Stimulated activated CD4-positive, alpha-beta T cell treated with anti-CD3 and anti-CD28 coated beads, Interleukin-2, amount 100 ng/mL, for 48 hours (primary cell): ENCODE results near the gene TOR4A.
A peak's percentile ranks its signal among the peaks of the same experiment; 100 is the strongest.
"Not testable (repeated sequence)": the region's sequence is repeated elsewhere in the genome, so short reads cannot be mapped to it uniquely, and the experiment has no call there.

Experiments
- DNase-seq, 2 donors: peaks; one replicate each; pipeline ENCODE4 v3.0.0-alpha.2; 2020

The TOR4A gene

DNA sequence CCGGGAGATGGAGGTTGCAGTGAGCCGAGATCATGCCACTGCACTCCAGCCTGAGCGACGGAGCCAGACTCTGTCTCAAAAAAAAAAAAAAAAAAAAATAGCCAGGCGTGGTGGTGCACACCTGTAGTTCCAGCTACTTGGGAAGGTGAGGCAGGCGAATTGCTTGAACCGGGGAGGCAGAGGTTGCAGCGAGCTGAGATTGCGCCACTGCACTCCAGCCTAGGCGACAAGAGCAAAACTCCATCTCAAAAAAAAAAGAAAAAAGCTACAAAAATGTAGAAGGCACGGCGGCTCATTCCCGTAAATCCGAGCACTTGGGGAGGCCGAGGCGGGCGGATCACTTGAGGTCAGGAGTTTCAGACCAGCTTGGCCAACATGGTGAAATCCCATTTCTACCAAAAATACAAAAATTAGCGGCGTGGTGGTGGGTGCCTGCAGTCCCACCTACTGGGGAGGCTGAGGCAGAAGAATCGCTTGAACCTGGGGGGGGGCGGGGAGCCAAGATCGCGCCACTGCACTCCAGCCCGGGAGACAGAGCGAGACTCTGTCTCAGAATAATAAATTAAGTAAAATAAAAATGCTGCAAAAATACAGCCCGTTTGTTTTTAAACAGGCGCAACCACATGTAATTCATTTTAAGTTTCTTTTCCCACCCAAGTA is 37.9 kb upstream of the TOR4A start:
- DNase-seq: not testable (repeated sequence)

GRCh38 chr9:137240318-137240840 is 37.1 kb upstream of the TOR4A start:
- DNase-seq: peak; percentile 49 to 51

GRCh38 chr9:137240841-137241489 is 36.6 kb upstream of the TOR4A start, which contains the start of gene TUBB4B:
Gene TUBB4B, plus strand, starts transcription at chr9:137241287. Its CDS starts 74 bp downstream, at chr9:137241361.
- peak; percentile 92 to 93 for DNase-seq

DNA sequence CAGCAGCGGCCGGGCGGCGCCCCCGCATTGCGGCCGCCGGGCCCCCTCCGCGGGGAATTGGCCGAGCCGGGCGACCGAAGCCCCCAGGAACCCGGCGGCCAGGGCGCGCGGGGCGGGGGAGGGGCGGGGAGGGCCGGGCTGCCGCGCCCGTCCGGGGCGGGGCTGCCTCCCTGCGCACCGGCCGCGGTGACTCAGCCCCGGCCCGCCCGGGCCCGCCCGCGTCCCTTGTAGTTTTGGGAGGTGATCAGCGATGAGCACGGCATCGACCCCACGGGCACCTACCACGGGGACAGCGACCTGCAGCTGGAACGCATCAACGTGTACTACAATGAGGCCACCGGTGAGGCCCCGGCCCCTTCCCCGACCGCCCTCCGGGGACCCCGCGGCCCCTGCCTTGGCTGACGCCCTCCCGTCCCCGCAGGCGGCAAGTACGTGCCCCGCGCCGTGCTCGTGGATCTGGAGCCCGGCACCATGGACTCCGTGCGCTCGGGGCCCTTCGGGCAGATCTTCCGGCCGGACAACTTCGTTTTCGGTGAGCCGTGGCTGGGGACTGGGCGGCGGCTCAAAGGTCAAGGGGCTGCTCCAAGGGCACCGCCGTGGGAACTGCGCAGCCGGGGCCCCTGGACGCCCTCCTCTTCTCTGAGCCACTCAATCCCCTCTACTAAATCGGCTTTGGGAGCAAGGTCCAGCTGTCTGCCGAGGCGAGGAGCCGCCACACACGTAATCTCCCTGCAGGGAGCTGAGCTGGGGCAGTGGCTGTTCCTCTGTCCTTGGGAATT is 35.8 kb upstream of the TOR4A start:
- peak; percentile 52 for DNase-seq

GRCh38 chr9:137242269-137243203 is 35.0 kb upstream of the TOR4A start:
- no peak for DNase-seq

DNA sequence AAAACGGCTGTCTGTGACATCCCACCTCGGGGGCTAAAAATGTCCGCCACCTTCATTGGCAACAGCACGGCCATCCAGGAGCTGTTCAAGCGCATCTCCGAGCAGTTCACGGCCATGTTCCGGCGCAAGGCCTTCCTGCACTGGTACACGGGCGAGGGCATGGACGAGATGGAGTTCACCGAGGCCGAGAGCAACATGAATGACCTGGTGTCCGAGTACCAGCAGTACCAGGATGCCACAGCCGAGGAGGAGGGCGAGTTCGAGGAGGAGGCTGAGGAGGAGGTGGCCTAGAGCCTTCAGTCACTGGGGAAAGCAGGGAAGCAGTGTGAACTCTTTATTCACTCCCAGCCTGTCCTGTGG is 34.3 kb upstream of the TOR4A start:
- DNase-seq: not testable (repeated sequence)

DNA sequence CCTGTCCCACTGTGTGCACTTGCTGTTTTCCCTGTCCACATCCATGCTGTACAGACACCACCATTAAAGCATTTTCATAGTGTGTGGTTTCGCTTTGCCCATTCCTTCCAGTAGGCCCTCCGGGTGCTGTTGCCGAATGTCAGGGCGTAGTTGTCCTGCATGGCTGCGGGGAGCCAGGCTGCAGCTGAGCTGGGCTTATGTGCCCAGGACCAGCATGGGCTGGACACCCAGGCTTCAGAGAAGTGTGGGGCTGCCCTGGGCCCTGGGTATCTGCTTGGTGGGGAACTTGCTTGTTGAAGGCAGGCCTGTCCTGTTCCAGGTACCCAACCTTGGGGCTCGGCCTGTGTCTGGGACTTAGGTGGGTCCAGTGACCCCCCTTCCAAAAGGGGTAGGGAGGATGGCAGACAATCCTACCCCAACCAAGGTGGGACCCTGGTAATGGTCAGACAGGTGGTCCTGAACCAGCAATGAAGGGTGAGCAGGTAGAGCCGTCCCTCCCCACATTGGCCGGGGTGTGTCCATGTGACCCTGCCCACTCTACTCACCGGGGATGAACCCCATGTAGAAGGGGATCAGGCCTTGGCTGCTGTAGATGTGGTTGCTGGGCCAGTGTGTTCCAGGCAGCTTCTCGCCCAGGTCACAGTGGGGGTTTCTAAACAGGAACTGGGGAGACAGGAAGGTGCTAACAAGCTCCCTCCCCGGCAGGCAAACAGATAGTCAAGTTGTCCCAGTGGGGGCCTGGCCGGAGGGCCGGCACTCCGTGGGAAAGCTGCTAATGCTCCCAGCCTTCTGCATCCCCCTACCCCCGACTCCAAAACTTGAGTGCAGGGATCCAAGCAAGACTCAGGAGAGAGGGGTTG is 33.7 kb upstream of the TOR4A start:
- no peak for DNase-seq

DNA sequence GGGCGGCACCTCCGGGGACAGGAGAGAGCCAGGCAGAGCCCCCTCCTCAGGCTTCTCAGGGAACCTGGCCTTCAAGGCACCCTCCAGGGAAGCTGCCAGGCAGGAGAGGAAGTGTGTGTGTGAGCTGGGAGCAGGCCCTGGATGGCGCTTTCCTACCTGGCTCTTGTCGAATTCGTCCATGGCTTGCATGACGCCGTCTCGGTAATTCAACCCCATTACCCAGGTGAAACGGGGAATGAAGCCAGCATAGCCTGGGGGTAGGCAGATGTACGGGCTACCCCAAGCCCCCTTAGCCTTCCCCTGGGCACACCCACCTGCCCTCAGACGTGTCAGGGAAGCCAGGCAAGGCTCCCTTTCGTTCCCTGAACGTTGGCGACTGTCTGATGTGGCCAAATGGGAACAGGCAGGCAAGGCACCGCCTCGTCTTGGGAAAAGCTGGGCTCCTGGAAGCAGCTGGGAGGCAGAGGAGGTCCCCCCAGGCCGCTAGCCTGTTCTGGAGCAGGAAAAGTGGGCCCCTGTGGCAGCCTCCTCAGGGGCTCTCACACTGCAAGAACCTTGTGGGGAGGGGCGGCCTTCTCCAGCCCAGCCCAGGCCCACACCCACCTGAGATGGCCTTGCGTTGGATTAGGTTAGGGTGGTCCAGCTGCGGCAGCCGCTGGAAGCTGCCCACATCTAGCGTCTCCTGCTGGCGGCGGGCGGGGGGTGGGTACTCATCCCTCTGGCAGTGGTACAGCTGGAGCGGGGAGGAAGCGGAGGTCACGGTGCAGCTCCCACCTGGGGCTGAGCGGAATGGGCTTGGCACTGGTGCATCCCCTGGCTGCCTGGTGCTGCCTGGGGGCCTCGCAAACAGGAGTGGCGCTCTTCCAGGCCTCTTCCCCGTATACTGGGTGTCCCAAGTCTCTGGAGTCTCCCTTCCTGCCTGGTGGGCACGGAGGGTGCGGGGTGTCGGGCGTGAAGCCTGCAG is 32.8 kb upstream of the TOR4A start:
- DNase-seq: no peak

- no peak for DNase-seq
Observed at GRCh38 chr9:137245450-137246421, 31.8 kb upstream of the TOR4A start.

- DNase-seq: no peak
Observed at GRCh38 chr9:137247135-137247915, 30.2 kb upstream of the TOR4A start.

- no peak for DNase-seq
Observed at GRCh38 chr9:137247916-137248175, 29.7 kb upstream of the TOR4A start.

DNA sequence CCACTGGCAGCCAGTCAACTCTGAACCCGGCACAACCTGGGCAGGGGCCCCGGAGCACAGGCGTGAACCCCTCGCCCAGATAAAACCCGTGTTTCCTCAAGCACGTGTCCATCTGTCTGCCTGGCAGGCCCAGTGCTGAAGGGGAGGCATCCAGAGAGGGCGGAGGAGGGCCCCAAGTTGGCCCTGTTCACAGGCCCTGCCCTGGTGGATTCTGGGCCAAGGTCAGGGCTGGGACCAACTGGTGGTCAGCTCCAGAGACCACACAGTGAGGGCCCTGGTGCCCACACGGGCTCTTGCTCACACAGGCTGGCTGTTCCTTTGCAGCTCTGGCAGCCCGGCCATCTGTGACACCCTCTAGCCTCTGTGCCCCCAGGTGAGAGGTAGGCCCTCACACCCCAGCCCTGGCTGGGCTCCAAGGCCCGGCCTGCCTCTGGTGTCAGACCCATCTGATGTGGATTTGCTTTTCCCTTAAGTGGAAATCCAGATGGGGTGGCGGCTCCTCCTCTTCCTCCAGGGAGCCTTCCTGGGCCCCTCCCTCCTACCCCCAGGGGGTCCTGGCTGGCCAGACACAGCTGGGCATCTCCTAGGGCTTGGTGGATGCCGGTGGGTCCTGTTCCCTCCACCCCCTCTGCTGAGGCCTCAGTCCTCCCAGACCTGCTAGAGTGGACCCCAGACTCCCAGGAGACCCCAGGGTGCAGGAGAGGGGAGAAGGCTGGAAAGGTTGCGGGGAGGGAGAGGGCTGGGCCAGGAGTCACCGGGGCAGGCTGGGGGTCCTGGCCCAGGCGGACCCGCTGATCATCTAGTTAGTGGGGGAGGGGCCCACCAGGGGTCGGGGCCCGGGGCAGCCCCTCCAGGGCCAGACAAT is 27.0 kb upstream of the TOR4A start:
- DNase-seq: no peak

GRCh38 chr9:137251194-137251461 is 26.4 kb upstream of the TOR4A start, which contains the start of gene STPG3:
Gene STPG3, plus strand, starts transcription at chr9:137251286. Its CDS starts 1 bp downstream, at chr9:137251287.
- DNase-seq: no peak

DNA sequence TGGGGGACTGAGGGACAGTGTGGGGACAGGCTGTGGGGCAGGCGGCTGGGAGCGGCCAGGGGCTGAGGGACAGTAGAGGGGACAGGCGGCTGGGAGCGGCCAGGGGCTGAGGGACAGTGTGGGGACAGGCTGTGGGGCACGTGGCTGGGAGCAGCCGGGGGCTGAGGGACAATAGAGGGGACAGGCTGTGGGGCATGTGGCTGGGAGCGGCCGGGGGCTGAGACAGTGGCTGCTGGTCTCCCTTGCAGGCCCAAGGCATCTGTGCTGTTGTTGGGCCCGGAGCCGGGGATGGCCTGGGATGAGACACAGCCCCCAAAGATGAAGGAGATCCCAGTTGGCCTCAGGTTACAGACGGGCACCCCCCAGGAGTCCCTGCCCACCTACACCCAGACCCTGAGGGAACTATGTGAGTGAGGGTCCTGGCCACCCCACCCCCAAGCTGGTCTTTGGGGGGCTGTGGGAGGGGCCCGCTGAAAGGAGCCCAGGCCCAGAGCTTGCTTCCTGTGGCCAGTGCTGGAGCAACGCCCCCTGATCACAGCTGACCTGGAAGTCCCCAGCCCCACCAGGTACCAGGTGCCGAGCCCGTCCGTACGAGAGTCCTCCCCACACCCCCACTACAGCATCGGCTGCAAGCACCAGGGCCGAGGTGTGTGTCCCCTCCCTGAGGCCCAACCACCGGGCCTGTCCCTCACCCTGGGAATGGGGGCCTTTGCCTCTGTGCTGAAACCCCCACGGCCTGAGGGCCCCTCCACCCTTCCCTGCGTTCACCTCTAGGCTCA is 25.8 kb upstream of the TOR4A start:
- no peak for DNase-seq

GRCh38 chr9:137252555-137253506 is 24.7 kb upstream of the TOR4A start:
- DNase-seq: no peak
